Measurements from ENCODE around the gene DEXI.

DNA sequence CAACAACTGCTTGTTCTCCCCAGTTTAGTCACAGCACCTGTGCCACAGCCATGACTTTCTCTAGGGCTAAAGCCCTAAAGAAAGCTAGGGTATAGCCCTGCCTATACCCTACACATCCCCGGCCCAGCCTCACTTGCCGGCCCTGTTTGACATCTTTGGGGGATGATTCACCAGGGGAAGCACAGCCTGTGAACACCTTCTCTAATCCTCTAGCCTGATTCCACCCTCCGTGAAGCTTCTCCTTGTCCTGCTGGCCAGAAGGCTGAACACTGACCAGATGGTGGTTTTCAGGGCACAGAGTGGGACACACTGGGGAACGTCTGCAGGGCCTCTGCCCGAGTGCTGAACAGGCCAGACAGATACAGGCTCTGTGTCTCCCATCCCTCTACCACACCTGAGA is 8.1 kb upstream of the DEXI start:
- TF ChIP-seq, protein P1, sequence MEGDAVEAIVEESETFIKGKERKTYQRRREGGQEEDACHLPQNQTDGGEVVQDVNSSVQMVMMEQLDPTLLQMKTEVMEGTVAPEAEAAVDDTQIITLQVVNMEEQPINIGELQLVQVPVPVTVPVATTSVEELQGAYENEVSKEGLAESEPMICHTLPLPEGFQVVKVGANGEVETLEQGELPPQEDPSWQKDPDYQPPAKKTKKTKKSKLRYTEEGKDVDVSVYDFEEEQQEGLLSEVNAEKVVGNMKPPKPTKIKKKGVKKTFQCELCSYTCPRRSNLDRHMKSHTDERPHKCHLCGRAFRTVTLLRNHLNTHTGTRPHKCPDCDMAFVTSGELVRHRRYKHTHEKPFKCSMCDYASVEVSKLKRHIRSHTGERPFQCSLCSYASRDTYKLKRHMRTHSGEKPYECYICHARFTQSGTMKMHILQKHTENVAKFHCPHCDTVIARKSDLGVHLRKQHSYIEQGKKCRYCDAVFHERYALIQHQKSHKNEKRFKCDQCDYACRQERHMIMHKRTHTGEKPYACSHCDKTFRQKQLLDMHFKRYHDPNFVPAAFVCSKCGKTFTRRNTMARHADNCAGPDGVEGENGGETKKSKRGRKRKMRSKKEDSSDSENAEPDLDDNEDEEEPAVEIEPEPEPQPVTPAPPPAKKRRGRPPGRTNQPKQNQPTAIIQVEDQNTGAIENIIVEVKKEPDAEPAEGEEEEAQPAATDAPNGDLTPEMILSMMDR (IDR thresholded peaks at IDR 0.05; ENCODE audit: insufficient read depth, low read length, poor library complexity, severe bottlenecking), result no peak
- TF ChIP-seq EZH2phosphoT487 (conservative IDR thresholded peaks at IDR 0.05; ENCODE audit: low read length), result no peak
